Posterior cingulate gyrus (tissue), 11 donors: ENCODE results near the gene GRIK2.
"Not testable (repeated sequence)": the region's sequence is repeated elsewhere in the genome, so short reads cannot be mapped to it uniquely, and the experiment has no call there.

ENCODE experiments used
- DNase-seq, 10 donors: peaks; one replicate each; pipeline versions ENCODE4 v3.0.0 to v3.0.0-alpha.2; 2020 to 2021; ENCODE audit warnings: mixed read lengths in 3 of 10
- intact Hi-C: fragments of 100-400 bp; cut with DNase I; formaldehyde crosslinking; loops from one replicate; pipeline ENCODE4 v1.15.1; 2023

The GRIK2 gene

DNA sequence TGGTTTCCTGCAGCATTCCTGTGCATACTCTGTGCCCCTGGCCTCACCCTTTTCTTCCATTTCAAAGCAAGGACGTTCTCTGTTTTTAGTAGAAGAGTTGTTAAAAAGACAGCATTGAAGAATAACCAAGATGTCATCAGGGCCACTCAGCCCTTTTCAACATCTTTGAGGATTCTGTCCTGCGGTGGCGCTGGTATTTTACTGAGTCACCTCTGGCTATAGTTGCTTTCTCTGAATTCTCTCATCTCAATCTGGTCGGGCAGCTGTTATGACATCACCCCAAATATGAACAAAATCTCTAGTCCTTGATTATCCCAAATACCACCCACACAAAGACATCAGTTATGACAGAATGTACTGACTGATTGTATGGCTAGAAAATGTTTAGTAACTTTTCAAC, 204.2 kb downstream of the GRIK2 start:
- no peak for DNase-seq
- intact Hi-C loops, result no loop called here

DNA sequence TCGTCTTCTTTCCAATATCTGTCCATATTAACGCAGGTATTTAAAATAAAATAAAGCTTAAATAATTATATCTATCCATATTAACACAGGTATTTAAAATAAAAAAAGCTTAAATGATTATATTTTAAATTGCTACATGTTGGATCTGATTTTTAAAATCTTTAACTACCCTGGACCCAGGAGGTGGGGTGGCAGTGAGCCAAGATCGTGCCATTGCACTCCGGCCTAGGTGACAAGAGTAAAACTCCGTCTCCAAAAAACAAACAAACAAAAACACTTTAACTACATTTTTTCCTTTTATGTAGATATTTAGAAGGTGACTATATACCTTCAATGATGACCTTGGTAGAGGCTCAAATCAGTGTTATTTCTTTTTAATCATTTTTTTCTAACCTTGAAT, 211.9 kb downstream of the GRIK2 start:
- DNase-seq, result peak in 3 of 10 donors; percentile 31 to 79 (median 69)
- intact Hi-C loops, result no loop called here

DNA sequence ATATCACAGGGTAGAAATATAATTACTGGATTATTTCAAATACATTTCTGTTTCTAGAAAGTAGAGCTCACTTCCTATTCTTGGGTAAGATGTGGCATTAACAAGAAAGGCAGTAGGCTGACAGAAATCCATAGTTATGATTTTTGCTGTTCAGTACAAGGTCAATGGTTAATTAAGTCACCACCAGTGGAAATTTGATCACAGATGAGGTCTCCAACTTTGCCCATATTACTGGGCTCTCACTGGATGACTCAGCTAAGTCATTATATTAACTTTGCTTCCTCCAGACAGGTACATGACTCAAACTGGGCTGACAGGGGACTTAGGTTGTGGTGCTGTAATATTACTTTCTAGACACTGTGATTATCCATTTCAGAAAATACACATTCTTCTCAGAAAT, 212.4 kb downstream of the GRIK2 start:
- no peak for DNase-seq
- intact Hi-C loops, result no loop called here

DNA sequence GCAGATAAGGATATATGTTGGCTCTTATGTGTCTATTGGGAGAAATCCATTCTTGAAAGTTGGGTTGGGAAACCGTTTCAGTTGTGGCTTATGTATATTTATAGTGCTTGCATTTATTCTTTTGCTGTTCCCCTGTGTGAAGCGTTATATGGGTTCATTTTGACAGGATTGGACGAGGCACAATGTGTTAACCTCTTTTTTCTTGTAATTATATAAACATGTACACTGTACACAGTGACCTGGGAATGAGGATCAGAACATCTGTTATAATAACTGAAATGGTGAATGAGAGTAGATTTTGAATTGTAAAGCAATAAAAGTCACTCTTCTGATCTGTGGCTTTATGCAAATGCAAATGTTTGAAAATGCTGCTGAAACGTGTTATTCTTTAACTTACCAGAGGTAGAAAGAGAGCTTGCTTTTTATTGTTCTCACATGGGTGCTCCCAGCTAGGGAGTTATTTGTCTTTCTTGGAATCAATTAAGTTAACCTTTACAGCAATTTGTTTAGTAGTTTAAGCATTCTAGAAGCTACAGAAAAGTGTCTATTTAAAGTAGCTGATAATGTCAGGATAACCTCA, 213.7 kb downstream of the GRIK2 start:
- intact Hi-C loops, result no loop called here
- DNase-seq, result no peak

DNA sequence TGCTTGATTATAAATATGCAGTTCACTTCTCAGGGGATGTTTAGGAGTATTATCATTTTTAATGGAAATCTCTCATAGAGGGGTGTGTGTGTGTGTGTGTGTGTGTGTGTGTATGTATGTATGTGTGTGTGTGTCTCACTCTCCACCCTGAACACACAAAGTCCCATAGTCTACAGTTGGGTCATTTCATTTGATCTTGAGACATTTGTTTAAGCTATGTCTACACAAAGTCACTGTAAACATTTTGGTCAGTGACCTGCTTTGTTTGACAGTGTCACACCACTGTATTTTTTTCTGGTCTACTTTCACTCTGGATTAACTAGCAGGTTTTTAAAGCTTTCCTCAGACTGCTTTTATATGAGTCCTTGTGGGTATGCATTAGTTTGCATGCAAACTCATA, 215.2 kb downstream of the GRIK2 start:
- intact Hi-C loops, result no loop called here
- no peak for DNase-seq

DNA sequence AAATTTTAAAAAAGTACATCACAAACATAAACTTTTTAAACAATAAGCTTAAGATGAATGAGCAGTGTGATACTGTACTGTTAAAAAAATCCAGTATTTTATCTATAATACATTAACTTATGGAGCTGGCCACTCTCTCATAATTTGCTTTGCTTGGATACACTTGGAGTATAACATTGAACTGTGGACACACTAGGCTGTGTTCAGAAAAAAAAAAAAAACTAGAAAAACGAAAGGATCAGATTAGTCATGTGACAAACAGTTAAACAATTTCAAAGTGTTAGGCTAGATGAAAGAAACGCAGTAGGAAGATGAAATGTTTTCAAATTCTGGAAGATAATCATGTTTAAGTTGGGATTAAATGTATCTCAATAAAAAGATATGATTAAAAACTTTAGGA, 220.0 kb downstream of the GRIK2 start:
- intact Hi-C loops, result no loop called here
- no peak for DNase-seq

DNA sequence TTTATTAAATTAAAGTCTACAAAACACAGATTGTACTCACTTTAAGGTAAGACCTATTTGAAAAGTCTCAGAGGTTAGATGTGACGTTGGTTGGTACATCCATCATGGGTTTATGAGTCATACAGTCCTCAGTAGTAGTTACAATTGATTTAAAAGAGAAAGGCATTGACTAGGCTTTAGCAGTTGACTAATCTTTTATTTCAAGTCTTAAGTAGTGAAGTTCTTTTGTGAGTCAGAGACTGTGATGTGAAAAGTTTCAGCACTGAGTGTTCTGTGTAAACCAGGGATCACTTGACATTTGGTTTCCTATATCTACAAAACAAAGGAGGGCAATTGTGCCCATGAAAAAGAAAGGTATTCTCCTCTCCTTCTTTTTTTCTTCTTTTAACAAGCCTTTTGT, 221.3 kb downstream of the GRIK2 start:
- no peak for DNase-seq
- intact Hi-C loops, result no loop called here

DNA sequence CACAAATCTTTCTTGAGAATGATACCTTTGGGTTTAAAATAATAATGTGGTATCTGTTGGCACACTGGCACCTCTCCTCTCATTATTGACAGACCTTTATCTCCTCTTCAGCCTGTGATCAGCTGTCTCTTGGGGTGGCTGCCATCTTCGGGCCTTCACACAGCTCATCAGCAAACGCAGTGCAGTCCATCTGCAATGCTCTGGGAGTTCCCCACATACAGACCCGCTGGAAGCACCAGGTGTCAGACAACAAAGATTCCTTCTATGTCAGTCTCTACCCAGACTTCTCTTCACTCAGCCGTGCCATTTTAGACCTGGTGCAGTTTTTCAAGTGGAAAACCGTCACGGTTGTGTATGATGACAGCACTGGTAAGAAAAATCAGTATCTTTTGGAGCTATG, 232.8 kb downstream of the GRIK2 start:
- intact Hi-C loops, result no loop called here
- peak in 7 of 10 donors; percentile 3 to 64 (median 18) for DNase-seq

DNA sequence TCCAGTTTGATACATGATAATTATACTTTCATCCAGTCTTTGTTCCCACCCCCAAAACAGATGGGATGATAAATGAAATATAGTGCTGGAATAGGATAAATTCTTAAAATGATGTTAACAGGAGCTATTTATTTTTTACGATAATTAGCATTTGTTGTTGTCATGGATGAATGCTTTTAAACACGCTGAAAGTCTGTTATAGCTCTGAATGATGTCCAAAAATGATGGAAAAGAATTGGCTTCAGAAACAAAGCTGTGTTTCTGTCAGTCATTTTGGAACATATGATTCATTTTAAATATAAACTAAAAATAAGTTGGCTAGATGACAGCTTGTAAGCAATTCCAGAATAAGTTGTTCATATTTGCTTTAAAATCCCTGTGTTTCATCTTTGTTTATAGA, 237.4 kb downstream of the GRIK2 start:
- DNase-seq, result no peak
- intact Hi-C loops, result no loop called here

DNA sequence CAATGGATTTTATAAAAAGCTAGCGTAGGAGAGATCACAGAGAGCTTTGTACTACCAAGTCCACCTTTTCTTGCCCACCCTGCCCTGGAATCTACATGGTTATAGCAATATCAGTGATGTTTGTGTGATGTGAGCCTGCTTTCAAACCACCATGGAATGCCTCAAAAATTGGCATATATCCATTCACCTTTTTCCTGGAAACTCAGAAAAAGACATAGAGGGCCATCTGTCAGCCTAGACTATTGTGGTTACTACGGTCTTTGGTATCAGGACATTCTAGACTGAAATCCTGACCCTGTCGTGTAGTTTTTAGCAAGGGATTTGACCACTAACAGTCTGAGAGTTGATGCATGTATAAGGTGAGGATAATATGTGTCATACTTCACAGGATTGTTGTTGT, 239.6 kb downstream of the GRIK2 start:
- DNase-seq, result no peak
- intact Hi-C loops, result no loop called here

DNA sequence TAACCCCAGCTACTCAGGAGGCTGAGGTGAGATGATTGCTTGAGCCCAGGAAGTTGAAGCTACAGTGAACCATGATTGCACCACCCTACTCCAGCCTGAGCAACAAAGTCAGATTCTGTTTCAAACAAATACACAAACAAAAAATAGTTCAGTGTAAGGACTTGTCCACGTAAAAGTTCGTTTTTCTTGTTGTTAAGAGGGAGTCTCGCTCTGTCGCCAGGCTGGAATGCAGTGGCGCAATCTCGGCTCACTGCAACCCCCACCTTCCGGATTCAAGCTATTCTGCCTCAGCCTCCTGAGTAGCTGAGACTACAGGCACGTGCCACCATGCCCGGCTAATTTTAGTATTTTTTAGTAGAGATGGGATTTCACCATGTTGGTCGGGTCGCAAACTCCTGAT, 245.4 kb downstream of the GRIK2 start:
- DNase-seq, result peak in 1 of 10 donors; percentile 40
- intact Hi-C loops, result not testable (repeated sequence)

DNA sequence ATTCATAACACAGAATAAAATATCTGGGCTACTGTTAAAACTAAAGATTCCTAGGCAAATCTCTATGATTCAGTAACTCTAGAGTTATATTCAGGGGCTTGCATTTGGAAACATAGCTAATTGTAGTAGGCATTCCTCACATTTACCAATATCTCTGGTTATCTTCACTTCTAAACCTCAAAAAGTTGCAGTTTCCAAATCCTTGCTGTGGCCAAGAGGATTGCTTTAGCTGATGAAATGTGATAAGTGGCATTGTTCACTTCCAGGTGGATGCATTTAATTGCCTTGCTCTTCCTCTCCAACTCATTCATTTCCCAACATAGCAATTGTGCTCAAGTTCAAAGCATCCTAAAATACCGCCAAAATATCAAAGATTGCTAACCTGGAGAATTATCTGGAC, 246.6 kb downstream of the GRIK2 start:
- intact Hi-C loops, result no loop called here
- DNase-seq, result no peak

DNA sequence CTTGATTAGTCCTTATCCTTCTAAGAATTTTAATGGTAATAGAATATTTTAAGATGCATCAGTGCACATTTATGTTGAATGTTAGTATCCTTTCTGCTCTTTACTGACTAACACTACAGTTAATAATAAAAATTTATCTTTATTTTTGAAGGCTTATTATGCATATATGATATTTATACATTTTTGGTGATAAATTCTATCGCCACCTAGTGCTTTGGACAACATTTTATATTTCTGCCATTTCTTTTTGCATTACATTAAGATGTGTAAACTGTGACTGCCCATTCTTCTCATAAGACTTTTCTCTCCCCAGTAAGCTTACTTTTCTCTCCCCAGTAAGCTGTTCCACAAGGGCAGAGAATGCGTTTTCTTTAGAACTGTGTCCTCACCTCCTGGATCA, 252.3 kb downstream of the GRIK2 start:
- DNase-seq, result no peak
- intact Hi-C loops, result no loop called here

DNA sequence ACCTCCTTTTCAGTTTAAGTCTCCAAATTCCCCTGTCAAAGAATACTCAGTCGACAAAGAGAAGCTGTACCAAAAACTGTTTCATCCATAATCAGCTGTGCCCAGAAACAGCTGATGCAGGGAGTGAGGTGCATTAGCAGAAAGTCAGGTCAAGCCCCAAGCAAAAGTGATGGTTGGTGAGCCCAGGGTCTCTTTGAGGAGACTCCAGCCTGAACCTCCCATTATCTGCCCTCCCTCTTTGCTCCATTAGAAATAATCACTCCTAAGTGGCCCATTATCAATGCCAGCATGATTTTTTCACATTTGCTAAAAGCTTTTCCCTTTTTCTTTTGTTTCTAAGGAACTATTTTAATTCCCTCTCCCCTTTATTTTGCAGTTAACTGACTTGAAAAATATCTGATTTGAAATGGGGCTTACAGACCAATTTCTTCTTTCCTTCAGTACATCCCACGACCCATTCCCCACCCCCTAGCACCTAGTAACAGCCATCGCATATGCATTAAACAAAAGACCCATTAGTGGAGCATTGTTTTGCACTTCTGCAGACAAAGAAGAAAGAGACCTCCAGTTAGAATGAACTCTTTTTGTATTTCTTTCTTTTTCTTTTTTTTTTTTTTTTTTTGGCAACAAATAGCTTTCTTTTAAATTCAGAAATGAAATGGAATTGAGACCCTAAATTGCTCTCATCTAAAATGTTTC, 257.0 kb downstream of the GRIK2 start:
- intact Hi-C loops, result no loop called here
- no peak for DNase-seq

DNA sequence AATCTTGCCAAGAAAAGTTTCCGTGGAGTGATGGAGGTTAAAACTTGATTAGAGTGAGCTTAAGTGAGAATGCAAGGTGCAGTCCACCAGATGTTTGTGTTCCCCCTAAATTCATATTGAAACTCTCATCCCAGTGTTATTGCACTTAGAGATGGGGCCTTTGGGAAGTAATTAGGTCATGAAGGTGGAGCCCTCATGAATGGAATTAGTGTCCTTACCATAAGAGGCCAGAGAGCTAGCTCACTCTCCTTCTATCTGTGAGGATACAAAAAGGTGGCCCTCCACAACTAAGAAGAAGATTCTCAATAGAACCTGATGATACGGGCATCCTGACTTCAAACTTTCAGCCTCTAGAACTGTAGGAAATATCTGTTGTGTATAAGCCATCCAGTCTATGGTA, 258.6 kb downstream of the GRIK2 start:
- intact Hi-C loops, result no loop called here
- DNase-seq, result no peak

DNA sequence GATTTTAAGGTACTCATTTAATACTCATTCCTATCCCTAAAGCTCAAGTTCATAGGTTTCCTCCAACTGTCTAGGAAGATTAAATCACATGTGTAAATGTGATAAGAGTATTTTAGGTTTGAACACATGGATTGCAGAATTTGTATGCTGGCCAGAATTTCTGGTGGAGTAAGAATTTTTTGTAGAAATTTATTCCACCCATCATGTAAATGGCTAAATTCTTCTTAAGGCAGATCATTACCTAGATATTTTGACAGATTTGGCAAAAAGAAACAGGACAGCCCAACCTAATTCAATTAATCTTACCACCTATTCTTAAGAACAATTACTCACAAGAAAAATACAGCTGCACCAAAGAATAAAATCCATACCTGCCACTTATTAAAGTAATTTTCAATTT, 261.6 kb downstream of the GRIK2 start:
- intact Hi-C loops, result no loop called here

DNA sequence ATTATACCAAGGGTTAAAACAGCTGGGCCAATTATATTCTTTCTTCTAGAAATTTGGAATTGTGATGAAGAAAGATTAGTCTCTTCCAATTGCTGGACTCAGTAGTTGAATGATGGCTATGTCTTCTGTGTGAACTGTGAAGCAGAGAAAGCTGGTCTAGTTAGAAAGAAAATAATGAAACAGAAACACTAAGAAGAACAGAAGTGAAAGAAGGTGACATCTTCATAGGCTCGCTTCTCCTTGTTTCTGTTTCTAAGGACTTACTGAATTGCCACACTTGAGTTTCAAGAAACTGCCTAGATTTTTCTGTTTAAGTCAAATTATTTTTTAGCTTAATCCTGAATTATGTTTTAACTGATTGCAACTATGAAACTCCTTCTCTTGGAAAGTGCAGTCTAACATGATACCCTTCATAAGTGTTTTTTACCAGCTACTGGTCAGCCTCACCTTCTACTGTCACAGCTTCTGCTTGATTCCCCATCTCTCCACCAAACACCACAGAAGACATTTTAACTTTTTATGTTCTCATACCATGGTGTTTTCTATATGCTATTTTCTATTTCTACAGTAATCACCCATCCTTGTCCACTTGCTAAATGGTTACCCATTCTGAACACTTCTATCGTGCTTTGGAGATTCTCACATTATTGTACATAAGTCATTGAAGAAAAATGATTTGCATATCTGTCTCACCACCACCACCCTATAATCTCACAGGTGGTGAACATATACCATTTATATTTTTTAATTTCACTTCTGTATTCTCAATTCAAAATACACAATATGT, 268.8 kb downstream of the GRIK2 start:
- no peak for DNase-seq
- intact Hi-C loops, result no loop called here

More for the DNA sequence above, 261.6 kb downstream of the GRIK2 start:
- DNase-seq, result no peak

DNA sequence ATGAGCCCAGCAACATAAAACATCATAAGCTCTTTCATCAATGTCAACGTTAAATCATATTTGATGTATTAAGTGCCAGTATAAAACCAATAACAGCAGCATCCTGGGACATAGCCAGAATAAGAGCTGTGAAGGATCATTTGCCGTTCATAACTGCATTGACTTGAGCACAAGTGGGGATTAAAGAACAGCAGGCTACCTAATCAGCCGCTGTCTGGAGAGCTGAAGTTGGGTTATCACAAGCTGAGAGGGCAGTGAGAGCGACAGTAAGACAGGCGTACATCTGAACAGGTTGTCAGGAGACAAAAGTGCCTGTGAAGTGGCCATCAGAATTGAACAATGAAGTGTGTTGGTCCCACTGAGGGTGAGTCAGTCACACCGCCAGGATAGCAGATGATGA, 269.6 kb downstream of the GRIK2 start:
- intact Hi-C loops, result no loop called here
- no peak for DNase-seq

DNA sequence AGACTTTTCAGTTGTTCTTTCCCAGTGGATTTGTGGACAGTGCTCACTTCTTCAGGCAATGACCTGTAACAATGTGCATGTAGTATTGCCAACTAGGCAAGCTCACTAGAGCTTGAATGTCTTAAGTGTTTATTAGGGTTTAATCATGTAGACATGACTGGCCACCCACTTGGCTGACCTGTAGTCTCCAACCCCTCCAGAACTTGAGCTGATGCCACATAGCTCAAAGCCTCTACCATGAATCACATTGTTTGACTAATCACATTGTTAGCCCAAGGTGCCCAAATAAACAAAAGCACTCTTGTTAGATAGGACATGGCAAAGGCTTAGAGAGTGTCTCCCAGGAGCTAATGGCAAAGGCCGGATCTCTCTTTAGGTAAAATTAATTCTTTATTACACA, 272.7 kb downstream of the GRIK2 start:
- no peak for DNase-seq
- intact Hi-C loops, result no loop called here

DNA sequence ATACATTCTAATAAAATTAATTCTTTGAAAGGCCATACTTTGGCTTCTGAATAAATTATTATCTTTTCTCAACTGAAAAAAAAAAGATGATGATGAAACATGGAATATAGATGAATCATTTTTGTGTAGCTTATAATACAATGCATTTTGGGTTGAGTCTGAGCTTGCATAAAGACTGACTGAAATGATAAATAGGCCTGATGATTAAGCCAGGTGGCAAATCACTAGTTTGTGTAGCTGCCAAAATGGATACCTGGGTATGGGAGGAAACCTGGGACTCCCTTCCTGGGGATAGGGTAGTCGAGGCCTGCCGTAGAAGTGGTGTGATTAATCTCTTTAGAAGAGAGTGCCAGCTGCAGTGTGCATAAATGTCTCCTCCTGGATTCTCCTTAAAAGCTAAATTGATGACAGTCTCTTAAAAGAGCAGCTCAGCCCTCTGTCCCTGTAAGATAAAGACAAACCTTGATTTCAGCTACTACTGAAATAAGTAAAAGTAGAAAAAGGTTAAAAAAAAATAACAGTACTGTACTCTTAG, 275.1 kb downstream of the GRIK2 start:
- intact Hi-C loops, result no loop called here
- DNase-seq, result no peak

DNA sequence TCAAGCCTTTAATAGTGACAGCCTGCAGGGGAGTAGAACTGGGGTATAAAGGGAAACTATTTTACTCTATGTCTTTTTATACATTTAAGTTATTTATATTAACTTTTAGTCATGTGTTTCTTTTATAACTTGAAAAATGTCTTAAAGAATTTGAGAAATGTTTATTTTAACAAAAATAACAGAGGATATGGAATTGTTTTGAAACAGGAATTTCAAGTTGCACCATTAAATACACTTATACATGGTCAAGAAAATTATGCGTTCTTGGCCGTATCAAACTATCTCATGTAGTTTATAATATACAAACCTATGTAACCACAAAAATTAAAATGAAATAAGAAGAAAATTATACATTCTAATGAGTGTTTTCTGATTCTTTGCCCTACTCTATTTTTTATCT, 282.7 kb downstream of the GRIK2 start:
- intact Hi-C loops, result no loop called here

DNA sequence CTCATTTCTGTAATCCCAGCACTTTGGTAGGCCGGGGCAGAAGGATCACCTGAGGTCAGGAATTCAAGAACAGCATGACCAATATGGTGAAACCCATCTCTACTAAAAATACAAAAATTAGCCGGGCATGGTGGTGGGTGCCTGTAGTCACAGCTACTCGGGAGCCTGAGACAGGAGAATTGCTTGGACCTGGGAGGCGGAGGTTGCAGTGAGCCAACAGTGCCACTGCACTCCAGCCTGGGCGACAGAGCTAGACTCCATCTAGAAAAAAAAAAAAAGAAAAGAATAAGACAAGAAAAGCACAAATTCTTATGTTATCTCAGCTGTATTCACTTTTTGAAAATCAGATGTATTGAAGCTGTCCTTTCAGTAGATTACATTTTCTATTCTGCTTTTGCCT, 289.4 kb downstream of the GRIK2 start:
- DNase-seq, result peak in 1 of 10 donors; percentile 62
- intact Hi-C loops, result no loop called here

More for the DNA sequence above, 282.7 kb downstream of the GRIK2 start:
- DNase-seq, result no peak
